Central memory CD4-positive, alpha-beta T cell (primary cell): ENCODE data around the gene PER1.
A peak's percentile ranks its signal among the peaks of the same experiment; 100 is the strongest.

Experiments
- DNase-seq: peaks from one replicate; pipeline ENCODE4 v3.0.0; 2022
- total RNA-seq, 3 experiments: gene quantifications; one replicate each; lab custom pipeline; 2026; lab: John Stamatoyannopoulos, UW

Gene PER1, protein sequence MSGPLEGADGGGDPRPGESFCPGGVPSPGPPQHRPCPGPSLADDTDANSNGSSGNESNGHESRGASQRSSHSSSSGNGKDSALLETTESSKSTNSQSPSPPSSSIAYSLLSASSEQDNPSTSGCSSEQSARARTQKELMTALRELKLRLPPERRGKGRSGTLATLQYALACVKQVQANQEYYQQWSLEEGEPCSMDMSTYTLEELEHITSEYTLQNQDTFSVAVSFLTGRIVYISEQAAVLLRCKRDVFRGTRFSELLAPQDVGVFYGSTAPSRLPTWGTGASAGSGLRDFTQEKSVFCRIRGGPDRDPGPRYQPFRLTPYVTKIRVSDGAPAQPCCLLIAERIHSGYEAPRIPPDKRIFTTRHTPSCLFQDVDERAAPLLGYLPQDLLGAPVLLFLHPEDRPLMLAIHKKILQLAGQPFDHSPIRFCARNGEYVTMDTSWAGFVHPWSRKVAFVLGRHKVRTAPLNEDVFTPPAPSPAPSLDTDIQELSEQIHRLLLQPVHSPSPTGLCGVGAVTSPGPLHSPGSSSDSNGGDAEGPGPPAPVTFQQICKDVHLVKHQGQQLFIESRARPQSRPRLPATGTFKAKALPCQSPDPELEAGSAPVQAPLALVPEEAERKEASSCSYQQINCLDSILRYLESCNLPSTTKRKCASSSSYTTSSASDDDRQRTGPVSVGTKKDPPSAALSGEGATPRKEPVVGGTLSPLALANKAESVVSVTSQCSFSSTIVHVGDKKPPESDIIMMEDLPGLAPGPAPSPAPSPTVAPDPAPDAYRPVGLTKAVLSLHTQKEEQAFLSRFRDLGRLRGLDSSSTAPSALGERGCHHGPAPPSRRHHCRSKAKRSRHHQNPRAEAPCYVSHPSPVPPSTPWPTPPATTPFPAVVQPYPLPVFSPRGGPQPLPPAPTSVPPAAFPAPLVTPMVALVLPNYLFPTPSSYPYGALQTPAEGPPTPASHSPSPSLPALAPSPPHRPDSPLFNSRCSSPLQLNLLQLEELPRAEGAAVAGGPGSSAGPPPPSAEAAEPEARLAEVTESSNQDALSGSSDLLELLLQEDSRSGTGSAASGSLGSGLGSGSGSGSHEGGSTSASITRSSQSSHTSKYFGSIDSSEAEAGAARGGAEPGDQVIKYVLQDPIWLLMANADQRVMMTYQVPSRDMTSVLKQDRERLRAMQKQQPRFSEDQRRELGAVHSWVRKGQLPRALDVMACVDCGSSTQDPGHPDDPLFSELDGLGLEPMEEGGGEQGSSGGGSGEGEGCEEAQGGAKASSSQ (N-terminal part only)
- 20.2 to 573 (median 34.1) reads per million in 3 experiments for total RNA-seq

DNA sequence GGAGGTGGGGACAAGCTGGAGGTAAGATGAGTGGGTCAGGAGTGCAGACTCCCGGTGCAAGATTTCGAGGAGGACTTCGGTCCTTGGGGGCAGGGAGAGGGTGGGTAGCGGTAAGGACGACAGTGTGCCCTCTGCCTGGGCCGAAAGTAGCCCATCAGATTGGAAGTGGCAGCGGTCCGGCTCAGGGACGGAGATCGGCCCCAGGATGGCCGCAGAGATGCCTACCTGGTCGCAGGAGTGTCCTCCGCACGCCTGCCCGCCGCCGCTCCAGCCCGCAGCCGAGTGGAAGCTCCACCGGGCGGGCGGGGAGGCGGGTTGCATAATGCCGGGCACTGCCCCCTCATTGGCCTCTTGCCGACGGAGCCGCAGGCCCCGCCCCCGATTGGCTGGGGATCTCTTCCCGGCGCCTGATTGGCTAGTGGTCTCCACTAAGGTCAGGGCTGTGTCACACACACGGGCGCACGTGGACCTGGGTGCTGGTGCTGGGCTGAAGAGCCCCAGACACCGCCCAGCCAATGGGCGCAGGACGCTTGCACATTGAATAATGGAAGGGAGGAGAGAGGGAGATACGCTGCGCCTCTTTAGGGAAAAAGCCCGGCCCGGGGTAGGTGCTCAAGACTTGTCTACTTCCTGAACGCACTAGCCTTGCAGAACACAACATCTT lies at the start of gene PER1:
TSS of gene PER1 (minus strand) at position 293 of the 664 bp plus-strand sequence. CDS start 1,698 bp downstream, outside the sequence.
- peak; percentile 85 for DNase-seq

DNA sequence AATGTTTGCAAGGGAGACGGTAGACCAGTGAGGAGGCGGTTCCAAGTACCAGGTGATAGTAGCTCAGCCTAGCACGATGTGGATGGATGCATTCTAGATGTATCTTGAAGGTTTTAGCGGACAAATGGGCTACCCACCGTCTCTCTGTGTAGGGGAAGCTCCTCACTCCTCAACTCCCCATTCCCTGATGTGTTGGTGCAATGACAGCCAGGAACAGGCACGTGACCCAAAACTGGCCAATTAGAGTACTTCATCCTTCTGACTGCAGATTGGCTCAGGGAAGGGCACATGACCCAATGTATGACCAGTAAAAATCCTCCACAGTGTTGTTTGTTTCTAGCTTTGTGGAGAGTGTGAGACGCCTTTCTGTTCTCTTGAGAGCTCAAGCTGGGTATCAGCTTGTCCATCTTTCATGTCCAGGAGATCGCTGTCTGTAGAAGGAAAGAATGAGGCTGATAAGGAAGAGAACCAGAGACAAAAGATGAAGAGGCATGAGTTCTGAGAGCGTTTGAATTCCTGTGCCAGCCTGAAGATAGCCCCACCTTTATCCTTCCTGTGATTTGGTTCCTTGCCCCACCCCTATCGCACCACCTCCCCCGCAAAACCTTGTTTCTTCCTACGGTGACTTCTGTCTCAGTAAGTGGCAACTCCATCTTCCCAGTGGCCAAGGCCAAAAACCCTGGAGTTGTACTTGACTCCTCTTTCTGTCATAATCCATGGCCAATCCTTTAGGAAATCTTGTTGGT lies 40.0 kb upstream of the PER1 start:
- peak; percentile 73 for DNase-seq

DNA sequence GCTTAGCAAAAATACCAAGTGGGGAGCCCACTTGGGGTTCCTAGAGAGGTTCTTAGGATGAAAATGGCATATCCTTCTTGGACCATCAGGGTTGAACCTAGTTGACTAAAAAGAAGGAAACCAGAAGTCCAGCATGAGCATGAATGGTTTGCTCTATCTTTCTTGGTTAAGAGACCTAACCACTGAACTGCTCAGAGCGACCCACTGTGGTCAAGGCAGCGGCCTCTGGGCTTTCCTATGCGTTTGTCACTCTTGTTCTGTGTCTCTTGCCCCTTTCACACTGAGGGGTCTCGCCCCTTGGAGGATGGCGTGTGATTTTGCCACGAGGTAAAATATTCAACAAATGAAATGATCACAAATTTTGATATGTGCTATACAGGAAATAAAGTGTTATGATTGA lies 38.3 kb upstream of the PER1 start:
- DNase-seq: no peak

DNA sequence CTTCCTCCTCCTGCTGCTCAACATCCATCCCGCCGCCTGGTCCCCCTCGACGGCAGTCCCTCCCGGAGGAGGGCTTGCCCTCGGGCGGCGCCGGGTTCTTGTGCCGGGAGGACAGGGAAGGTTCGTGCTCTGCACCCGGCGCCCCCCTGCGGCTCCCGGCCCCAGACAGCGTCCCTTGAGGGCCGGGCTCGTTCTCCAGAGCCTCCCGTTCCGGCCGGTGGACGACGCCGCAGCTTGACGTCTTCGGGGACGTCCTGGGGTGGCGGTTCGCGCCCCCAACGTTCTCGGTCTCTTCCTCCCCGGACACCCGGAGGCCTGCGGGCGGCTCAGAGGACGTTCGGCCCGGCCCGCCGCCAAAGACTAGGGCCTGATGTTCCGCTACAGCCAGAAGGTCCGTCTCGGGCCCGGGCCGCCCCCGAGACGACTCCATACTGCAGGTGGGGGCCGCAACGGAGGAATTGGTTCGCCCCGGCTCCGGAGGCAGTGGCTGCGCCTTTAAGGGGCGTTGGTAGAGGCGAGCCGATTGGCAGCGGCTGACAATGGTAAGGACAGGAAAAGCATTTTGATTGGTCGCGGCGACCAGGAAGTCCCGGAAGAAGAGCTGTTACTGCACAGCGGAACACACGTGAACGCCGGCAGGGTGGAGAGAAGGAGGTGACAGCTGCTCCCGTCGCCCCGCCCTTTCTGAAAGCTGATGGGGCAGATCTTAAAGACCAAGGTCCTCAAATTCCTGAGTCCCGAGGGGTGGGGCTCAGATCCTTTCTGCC lies 37.7 kb upstream of the PER1 start, which contains the start of gene BORCS6:
TSS of gene BORCS6 (minus strand) at position 470 of the 767 bp plus-strand sequence. CDS start at position 430, 40 bp downstream.
- peak; percentile 96 for DNase-seq

DNA sequence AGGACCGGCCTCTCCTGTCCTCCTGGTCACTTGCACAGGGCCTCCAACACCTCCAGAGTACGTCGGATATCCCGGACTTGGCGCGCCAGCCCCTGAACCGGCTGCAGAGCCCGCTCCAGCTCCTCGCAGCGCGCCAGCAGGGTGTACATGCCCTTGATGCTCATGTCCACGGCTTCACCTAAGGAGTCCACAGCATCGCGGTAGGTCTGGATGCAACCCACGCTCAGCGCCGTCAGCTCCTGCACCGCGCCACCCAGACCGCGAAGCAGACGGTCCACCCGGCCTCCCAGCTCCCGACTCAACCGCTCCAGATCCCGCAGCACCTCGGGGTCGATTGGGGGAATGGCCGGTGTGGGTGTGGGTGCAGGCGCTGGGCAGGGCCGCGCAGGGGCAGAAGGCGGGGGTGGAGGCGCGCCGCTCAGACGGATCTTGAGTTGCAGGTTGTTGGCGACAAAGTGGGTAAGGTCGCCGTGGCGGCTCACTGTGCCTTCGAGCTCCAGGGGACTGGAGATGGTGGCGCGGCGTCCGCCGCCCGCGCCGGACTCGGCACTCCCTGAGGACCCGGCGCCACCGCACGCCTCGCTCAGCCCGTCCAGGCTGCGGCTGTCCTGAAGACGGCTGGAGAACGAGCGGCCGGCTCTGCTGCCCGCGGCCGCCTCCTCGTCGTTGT lies 37.0 kb upstream of the PER1 start:
- peak; percentile 30 for DNase-seq

DNA sequence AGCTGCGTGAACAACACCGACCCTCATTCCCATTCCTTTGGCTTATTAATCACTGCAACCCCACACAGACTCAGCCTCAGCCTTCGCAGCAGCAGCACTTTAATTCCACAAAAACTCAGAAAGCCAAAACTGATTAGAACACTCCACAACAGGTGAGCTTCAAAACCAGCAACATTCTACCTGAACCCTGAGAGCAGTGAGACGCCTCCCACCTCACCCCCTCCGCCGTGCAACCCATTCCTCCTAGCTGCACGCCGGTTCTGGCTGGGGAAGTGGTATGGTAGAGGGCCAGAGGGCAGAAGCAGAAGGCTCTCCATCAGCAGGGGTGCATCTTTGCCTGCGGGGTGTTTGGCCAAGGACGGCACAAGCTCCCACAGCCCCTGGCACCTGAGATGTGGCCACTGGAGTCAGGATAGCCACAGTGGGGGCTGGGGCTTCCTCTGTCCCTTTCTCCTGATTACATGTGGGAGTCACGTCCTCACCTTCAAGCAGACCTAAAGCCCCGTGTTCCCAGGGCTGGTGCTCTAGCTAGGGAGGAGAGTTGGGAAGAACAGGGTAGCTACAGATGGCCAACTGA lies 36.1 kb upstream of the PER1 start:
- no peak for DNase-seq

DNA sequence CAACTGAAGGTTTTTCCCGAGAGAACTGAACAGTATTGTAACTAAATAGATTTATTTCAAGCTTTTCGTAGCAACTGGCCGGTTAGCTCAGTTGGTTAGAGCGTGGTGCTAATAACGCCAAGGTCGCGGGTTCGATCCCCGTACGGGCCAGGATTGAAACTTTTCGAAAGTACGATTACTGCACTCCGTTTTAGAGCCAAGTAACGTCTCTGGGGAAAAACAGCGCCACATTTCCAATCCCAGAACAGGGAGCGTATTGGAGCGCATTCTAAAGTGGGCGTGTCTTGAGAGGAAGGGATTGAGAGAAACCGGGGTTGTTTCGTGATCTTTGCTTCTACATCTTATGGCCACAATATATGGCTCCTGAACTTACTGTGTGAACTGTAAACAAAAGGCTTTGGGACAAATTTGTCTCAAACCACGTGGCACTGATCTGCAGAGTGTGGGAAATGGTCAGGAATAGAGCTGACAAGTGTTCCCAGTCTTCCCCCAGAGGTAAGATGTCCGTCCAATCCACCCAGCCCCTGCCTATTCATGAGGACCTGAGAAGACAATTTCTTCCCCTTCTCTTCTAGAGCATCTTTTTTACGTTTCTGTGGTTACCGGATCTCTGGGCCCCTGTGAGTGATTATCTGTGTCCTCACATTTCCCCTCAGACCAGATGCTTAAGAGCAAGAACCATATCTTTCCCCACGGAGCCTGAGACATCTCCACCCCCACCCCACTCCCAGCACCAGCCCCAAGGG lies 35.5 kb upstream of the PER1 start:
- peak; percentile 91 for DNase-seq

DNA sequence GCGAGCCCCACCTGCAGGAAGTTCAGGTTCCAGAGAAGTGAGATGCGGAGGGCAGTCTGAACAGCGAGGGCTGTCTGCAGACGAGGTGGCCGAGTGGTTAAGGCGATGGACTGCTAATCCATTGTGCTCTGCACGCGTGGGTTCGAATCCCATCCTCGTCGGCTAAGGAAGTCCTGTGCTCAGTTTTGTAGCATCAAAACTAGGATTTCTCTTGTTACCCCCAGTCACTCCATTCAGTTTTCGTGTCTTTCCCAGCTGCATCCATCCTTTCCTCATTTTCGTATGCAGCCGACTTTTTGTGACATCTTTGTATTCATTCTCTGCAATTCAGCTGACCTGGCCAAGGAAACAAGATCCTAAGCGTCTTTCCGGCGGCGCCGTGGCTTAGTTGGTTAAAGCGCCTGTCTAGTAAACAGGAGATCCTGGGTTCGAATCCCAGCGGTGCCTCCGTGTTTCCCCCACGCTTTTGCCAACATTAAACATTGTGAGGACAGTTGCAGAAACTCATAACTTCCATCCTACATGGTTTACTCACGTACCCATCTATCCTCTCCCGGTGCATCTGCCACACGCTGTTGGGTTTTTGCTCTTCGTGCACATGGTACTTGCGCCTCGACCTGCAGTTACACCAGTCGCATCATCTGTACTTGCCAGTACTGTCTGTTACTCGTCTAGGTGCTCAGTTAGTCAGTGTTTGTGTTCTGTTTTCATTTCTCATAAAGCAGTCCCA lies 34.7 kb upstream of the PER1 start:
- DNase-seq: peak; percentile 88

DNA sequence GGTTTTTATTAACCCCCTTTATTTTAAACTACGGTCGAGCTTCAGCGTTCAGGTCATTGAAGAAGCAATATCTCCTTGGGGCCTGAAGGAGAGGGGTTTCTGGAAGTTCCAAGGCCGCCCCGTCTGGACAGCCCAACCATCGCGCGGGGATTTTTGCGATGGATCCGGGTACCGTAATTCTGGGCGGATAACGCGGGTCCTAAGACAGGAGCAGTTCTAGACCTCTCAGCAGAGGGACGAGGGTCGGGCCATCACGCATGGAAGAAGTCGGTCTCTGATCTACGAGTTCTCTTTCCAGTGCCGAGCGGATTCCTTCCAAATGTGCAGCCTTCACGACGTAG lies 34.2 kb upstream of the PER1 start:
- DNase-seq: no peak

DNA sequence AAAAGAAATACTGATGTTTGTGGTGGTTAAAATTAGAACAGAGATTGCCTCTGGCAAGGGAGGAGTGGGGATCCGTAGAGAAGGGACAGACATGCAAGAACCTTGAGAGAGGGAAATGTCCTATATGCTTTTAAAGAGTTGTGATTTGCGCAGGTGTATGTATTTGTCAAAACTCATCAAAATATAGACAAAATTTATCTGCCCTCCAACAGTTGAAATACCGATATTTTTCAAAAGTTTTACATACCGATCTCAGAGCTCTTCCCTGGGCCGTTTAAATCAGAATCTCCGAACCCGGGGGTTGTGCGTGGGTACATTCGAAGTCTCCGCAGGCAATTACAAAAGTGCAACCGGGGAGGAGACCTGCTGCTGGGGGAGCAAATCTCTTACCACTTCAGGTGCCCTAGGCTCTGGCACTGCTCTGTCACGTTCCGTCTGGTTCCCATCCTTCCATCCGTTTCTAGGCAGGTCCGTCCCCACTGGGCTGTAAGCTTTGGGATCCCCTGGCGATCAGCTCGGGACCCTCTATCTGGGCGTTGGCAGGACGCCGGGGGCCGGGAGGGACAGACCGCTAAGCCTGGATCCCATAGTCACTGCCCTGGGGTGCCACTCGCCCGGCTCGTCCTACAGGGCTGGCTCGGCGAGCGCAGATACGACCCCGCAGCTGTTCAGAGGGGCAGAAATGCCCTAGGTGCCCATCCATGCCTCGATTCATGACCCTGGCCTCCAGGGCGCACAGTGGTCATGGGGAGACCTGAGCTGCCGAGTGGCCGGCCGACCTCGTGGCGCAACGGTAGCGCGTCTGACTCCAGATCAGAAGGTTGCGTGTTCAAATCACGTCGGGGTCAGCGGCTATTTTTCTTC lies 33.6 kb upstream of the PER1 start:
- peak; percentile 82 for DNase-seq

DNA sequence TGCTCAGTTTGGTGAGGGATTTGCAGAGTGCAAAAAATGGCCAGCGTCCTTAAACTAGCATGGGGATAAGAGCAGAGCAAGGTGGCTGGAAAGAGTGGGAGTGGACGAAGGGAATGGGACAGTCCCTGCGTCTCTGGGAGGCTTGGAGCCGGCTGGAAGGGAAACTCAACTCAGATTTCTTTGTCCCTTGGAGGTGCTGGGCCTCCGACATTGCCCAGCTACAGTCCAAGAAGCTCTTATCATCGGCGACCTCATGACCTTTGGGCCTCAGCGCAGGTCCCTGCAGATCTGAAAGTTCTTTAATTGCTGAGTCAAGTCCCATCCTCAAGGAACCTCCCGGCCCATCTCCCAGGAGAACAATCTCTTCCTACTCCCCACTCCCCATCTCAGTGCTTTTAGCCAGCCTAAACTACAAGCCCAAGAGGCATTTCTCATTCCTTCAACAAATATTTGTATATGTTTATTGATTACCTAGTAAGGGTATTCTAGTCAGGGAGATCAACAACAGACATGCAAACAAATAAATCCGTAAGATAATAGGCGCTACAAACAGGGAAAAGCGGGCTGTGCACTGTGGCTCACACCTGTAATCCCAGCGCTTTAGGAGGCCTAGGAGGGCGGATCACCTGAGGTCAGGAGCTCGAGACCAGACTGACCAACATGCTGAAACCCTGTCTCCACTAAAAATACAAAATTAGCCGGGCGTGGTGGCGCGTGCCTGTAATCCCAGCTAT lies 25.0 kb upstream of the PER1 start:
- no peak for DNase-seq

DNA sequence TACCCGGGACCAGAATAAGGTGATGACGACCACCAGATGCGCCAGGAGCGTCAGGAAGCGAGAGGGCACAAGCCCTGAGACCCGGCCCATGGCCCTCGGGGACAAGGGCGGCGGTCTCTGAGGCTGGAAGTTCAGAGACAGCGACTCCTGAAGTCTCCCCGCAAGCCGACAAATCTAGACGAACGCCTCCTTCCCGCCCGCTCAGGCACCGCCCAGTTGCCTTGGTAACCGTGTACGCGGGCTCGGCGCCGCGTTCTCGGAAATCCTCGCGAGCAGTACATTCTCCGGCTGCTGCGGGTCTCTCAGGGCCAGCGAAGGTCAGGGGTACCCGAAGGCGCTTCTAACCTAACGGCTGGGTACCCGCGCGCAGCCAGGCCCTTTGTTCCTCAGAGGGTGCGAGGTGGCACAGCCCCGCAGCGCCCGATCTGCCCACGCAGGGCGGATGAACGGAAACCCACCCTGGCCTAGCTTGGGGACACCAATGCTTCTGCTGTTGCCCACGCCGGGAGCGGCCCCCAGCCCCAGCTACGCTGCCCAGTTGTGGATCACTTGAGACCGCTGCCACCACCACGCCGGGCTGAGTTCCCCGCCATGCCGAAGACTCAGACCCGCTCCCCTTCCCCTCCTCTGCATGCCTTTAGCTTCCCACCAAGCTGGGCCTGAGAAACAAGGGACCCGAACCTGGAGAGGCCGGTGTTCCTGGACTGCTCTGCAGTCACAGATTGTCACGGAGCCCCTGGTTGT lies 24.2 kb upstream of the PER1 start, which contains the start of gene TMEM107:
TSS of gene TMEM107 (minus strand) at position 184 of the 744 bp plus-strand sequence. CDS start at position 90, 94 bp downstream.
- DNase-seq: peak; percentile 86

DNA sequence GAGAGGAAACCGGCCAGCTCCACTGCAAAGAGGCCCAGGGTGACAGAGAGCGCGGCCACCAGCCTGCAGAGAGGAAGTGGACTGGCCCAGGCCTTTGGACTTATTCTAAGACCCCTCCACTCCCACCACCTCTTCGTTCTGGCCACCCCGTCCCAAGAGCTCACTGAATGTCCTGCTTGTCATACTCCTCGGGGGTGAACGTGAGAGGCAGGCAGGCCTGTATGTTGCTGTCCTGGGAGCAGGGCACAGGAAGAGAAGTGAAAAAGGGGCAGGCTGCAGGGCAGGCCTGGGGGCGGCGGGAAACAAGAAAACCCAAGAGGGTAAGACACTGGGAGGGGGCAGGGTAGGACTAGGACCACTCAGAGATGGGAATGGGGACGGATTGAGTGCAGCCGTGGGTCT lies 23.6 kb upstream of the PER1 start:
- DNase-seq: peak; percentile 6

DNA sequence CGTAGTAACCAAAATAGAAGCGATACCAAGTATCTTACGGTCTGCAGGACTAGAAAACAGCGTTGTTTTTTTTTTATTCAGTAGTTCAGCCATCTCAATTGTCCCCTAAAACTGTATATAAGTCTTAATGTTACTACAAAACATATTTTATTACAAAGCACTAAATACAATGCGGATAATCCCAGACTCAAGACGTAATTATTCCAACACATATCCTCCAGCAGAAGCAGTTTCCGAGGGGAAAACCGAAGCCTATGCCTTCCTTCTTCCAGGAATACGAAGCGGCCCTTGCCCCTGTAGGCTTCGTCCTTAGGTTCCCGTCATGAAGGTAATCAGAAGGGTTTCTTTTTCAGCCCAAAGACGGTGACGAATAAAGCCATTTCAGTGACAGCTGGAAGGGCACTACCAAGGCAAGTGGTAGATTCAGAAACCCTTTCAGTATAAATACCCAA lies 21.7 kb upstream of the PER1 start:
- no peak for DNase-seq
